Stimulated activated CD8-positive, alpha-beta memory T cell treated with anti-CD3 and anti-CD28 coated beads, Interleukin-4, amount 100 ng/mL, for 4 hours (primary cell): Measurements from ENCODE around the gene SNX11.

Experiments
- DNase-seq, 2 donors: peaks; one replicate each; pipeline ENCODE4 v3.0.0-alpha.2; 2020; ENCODE audit warnings: low read depth in 2 of 2, low spot score in 1 of 2

Gene SNX11

GRCh38 chr17:48131216-48131824 lies 23.8 kb downstream of the SNX11 start:
- DNase-seq = peak in 1 of 2 donors; percentile 29

- DNase-seq = no peak
Observed at GRCh38 chr17:48132385-48132784, 24.8 kb downstream of the SNX11 start.

DNA sequence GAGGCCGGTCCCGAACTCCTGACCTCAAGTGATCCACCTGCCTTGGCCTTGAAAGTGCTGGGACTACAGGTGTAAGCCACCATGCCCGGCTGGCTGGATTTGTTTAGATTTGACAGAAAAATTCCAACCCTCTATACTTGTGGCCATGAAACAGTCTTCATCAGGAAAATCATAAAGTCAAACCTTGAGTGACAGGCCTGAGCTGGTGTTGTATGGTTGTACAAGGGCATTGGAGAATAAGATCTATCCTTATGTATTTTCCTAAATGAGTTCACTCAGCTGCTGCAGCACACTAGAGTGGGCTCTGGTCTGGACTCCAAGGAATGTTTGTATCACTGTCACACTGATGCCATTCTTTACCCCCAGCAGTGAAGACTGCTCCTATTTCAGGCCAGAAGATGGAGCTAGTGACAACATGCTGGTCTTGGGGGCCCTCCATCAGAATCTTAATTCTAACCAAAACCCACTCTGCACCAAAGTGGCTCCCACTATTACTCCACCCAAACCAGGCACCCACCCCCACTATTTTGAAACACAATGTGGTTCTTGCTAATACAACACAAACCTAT lies 27.4 kb downstream of the SNX11 start:
- no peak for DNase-seq

DNA sequence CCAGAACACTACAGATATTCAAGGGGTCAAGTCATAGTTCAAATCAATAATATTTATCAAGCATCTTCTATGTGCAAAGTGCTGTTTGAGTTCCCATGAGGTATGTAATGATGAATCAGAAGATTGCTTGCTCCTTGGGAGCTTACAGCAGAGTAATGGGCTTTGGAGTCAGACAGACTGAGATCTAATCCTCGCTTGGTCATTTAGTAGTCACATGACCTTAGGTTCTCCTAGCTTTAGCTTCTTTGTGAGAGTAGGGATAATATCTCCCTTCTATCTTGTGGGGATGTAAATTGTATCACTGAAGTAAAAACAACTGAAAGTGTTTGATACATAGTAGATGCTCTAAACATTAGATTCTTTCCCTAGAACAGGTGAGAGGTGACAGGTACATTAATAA lies 30.1 kb downstream of the SNX11 start:
- DNase-seq = no peak

- no peak for DNase-seq
Observed at GRCh38 chr17:48139944-48140343, 32.4 kb downstream of the SNX11 start.

DNA sequence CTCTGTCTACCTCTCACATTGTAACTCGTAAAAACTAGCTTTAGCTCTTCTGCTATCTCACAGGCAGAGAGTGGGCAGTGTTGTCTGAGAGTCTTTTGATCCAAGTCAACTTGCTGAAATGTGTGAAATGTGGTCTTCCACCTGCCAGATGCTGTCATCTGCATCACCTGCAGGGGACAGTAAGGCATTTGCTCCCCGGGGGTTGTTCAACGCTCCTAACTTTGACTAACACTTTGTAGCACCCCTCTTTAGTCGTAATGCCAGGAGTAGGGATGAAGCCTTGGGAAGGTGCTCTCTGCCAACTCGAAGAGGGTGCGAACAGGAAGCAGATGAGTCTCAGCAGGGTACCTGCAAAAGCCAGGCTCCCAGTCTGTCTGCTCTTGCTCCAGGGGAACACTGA lies 36.1 kb downstream of the SNX11 start:
- no peak for DNase-seq

DNA sequence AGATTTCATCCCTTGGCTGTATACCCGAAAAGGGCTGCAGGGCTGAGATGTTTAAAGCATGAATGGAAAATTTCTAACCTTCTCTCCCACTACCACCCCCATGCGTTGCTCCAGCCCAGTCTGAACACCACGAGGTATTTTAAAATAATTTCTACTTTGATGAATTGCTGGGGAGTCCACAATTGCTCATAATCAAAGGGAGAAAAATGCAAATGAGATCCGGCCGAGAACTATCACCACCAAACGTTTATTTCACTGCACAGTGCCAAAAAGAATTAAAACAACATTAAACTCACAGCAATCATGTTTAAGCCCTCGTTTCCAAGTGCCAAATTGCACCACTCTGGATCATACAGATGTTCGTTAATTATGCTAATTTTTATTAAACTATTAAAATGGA lies 36.7 kb downstream of the SNX11 start:
- no peak for DNase-seq

DNA sequence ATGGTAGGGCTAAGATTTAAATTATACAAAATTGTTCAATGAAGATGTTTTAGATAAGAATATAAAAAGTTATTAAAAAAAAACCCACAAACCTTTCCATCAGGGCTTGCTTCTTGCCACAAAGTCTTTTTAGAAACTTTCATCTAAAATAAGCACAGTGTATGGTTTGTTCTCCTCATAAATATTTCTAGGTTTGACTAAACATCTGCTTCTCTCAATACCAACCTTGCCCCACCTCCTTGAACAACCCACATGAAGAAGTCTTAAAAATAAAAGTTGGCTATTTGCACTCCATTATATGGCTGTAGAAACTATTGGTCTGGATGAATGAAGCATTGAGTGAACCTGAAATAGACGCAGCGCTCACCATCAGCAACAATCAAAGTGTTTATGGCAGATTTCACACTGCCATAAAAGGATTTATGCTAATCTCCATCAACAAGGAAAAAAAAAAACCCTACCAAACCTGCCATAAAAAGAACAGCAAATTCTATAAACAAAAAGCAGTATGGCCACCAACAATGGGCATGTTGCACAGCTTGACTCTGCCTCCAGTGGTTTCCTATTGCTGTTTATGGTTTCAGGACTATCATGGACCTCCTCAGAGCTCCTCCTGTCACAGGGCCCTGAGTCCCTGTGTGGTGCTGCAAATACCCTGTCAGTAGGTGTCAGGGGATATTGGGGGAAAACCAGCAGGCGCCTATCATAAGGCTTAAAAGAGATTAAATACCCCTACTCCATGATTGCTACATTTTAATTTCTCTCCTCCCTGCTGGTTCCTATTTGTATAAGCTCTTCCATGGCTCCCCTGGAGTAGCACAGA lies 37.6 kb downstream of the SNX11 start:
- DNase-seq = no peak

DNA sequence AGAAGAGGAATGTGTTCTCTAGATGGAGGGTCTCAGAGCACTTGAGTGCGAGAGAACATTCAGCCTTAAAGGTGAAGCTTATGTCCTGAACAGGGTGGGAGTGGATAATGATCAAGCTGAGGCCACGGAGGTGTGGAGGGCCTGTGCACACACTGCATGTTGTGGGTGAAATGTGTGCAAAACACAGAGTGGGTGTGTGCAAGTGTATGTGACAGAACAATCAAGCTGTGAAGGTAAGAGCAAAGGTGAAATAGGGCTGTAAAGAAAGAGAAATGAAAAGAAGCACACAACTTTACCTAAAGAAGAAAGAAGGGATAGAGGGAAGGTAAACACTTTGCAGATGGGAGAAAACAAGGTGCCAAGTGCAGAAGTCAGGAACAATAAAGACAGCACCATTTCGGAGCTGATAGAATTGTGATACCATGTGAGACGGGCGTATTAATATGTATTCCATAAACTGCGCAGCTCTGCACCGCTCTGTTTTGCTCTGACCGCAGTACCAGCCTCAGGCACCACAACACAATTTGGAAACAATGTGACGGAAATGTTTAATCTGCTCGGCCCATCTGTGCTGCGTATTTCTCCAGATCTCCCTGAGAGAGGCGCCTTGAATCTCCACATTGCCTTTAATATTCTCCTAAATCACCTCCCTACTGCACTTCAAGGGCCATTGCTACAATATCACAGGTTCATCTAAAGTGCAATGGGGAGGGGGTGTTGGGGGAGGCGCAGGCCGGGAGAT lies 40.6 kb downstream of the SNX11 start:
- no peak for DNase-seq

- DNase-seq = no peak
Observed at GRCh38 chr17:48148854-48149786, 41.6 kb downstream of the SNX11 start.

GRCh38 chr17:48149787-48150463 lies 42.4 kb downstream of the SNX11 start:
- no peak for DNase-seq

DNA sequence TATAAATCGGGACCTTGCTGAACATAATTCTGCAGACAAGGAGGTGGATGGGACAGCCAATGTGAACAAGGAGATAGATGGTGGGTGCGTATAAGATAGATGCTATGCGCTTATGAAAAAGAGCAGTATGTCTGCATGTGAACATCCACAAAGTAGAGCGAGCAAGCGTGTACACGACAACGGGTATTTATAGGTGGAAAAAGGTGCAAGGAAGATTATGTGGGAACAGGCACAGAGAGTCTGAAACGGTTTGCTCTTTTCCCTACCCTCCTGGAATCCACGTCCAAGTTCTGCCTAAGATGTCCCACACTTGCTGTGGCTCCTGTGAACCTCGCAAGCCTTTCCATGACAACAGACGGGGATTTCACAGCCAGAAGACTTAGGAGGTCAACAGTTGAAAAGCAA lies 43.0 kb downstream of the SNX11 start:
- no peak for DNase-seq

DNA sequence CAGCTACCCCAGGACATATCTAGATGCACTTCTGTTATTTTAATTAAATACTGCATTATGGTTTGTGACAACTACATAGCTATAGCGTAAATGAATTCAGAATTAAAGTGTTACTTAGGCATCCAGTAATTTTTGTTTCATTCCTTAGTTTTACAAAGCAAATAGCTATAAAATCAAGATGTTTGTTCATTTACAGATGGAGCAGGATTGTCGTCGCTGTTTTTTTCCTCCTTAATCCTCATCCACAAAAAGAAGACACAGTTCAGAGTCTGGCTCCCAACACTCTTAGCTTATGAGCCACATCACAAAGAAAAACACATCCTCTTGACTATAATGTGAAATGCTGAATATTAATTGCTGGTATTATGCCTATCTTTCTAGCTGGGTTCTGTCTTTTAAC lies 43.7 kb downstream of the SNX11 start:
- DNase-seq = no peak

DNA sequence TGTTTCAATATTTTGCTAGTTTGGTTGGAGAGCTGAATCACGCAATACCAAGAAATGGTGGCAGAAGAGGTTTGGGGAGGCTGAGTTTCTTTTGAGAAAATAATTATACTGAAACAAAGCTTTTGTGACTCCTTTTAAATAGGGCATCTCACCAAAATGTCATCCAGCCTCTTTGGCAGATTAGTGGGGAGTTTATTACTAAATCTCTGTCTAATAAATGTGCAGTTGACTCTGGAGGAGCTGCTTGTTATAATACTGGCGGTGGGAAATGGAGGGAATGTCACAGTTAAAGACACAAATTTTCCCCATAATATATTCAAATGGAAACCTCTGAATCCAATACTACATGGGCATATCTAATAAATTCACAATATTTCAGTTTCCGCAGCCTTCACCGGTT lies 44.7 kb downstream of the SNX11 start:
- DNase-seq = no peak

GRCh38 chr17:48153691-48154358 lies 46.3 kb downstream of the SNX11 start:
- DNase-seq = no peak

DNA sequence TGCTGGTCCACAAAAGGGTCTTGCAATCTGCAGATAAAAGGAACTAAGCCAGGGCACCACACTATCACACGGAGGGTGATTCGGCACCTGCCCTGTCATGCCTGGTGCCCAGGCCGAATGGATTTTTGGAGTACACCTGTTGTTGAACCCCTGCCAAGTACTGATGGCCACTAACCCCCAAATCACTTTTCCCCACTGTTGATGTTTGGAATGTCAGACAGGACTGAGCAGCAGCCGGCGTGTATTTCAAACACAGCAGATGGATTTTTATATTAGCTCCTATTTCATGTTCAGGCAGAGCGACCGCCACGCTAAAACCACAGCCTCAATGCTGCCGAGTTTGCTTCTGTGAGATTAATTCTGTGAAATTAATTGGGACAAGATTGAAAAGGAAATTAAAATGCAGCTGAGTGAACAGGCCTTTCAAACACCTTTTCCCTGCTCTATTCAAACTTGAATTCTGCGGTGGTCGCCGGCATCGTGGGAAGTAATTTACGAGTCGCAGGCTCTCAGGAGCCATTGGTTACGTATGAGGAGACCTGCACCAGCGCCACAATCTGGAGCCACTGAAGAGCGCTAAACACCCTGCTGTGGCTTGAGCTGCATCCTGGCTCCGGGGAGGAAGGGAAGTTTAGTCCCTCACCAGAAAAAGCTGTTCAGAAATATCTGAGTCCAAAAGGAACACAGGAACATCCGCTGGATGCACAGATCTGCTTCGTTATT lies 48.5 kb downstream of the SNX11 start:
- no peak for DNase-seq

GRCh38 chr17:48159232-48159631 lies 51.7 kb downstream of the SNX11 start:
- DNase-seq = no peak

GRCh38 chr17:48160177-48161081 lies 52.9 kb downstream of the SNX11 start:
- DNase-seq = no peak
